ENCODE data around the gene MARS1.
"Not testable (repeated sequence)": the region's sequence is repeated elsewhere in the genome, so short reads cannot be mapped to it uniquely, and the experiment has no call there.

Gene MARS1

GRCh38 chr12:57514720-57515407 lies 27.0 kb downstream of the MARS1 start:
- no peak for DNase-seq (ENCODE audit: extremely low read depth, insufficient read length)
- no peaks in the 10 kb centered on the region for H3K27me3 ChIP-seq (replicated peaks; ENCODE audit: control insufficient read depth, insufficient read depth, low read length)
- H3K36me3 ChIP-seq (ENCODE audit: control insufficient read depth, insufficient read depth, low read length): peaks cover 39% of the 10 kb centered on the region
- no peak overlapping the region for H3K4me3 ChIP-seq (replicated peaks; ENCODE audit: low read depth, low read length)
- TF ChIP-seq CTCF (IDR thresholded peaks at IDR 0.05; ENCODE audit: insufficient read depth, low read length, poor library complexity, severe bottlenecking): no peak

GRCh38 chr12:57515408-57515933 lies 27.6 kb downstream of the MARS1 start:
- H3K27me3 ChIP-seq (replicated peaks; ENCODE audit: control insufficient read depth, insufficient read depth, low read length): no peaks in the 10 kb centered on the region
- H3K4me3 ChIP-seq (replicated peaks; ENCODE audit: low read depth, low read length): no peak overlapping the region
- TF ChIP-seq CTCF (IDR thresholded peaks at IDR 0.05; ENCODE audit: insufficient read depth, low read length, poor library complexity, severe bottlenecking): no peak
- DNase-seq (ENCODE audit: extremely low read depth, insufficient read length): no peak
- peaks cover 39% of the 10 kb centered on the region for H3K36me3 ChIP-seq (ENCODE audit: control insufficient read depth, insufficient read depth, low read length)

- Histone ChIP-seq H3K36me3 (ENCODE audit: control insufficient read depth, insufficient read depth, low read length) (peaks cover 39% of the 10 kb centered on the region), H3K4me3 (replicated peaks; ENCODE audit: low read depth, low read length) (no peak overlapping the region), H3K27me3 (replicated peaks; ENCODE audit: control insufficient read depth, insufficient read depth, low read length) (no peaks in the 10 kb centered on the region)
- DNase-seq (ENCODE audit: extremely low read depth, insufficient read length): no peak
- no peak for TF ChIP-seq CTCF (IDR thresholded peaks at IDR 0.05; ENCODE audit: insufficient read depth, low read length, poor library complexity, severe bottlenecking)
Observed at GRCh38 chr12:57515934-57516541, 28.2 kb downstream of the MARS1 start.

- Histone ChIP-seq H3K27me3 (replicated peaks; ENCODE audit: control insufficient read depth, insufficient read depth, low read length) (no peaks in the 10 kb centered on the region), H3K4me3 (replicated peaks; ENCODE audit: low read depth, low read length) (no peak overlapping the region), H3K36me3 (ENCODE audit: control insufficient read depth, insufficient read depth, low read length) (peaks cover 36% of the 10 kb centered on the region)
- no peak for TF ChIP-seq CTCF (IDR thresholded peaks at IDR 0.05; ENCODE audit: insufficient read depth, low read length, poor library complexity, severe bottlenecking)
- DNase-seq (ENCODE audit: extremely low read depth, insufficient read length): no peak
Observed at GRCh38 chr12:57516617-57517153, 28.8 kb downstream of the MARS1 start.

GRCh38 chr12:57517187-57517586 lies 29.3 kb downstream of the MARS1 start:
- peaks cover 32% of the 10 kb centered on the region for H3K36me3 ChIP-seq (ENCODE audit: control insufficient read depth, insufficient read depth, low read length)
- no peak for DNase-seq (ENCODE audit: extremely low read depth, insufficient read length)
- H3K4me3 ChIP-seq (replicated peaks; ENCODE audit: low read depth, low read length): no peak overlapping the region
- TF ChIP-seq CTCF (IDR thresholded peaks at IDR 0.05; ENCODE audit: insufficient read depth, low read length, poor library complexity, severe bottlenecking): no peak
- H3K27me3 ChIP-seq (replicated peaks; ENCODE audit: control insufficient read depth, insufficient read depth, low read length): no peaks in the 10 kb centered on the region

- H3K4me3 ChIP-seq (replicated peaks; ENCODE audit: low read depth, low read length); H3K27me3 ChIP-seq (replicated peaks; ENCODE audit: control insufficient read depth, insufficient read depth, low read length); DNase-seq (ENCODE audit: extremely low read depth, insufficient read length): not testable (repeated sequence)
- peaks cover 32% of the 10 kb centered on the region for H3K36me3 ChIP-seq (ENCODE audit: control insufficient read depth, insufficient read depth, low read length)
Observed at GRCh38 chr12:57517718-57518117, 29.9 kb downstream of the MARS1 start.
